ENCODE measurements around the gene RASGRP1. TPM values are rescaled to one million over a fixed set of nuclear protein-coding genes. Genes with fewer than 3 reads are reported as not detected.

RASGRP1 gene
- total RNA-seq, 1 experiment from 2014 or later, result 15.1 TPM

GRCh38 chr15:38522922-38523321 is 41.7 kb downstream of the RASGRP1 start:
- Mint-ChIP-seq H3K27me3 (ENCODE audit: unreplicated experiment) (no peaks in the 10 kb centered on the region), H3K4me3 (ENCODE audit: low read depth, unreplicated experiment) (no peak overlapping the region), H3K9me3 (ENCODE audit: low read depth, unreplicated experiment) (no peaks in the 10 kb centered on the region), H3K36me3 (ENCODE audit: insufficient read depth, unreplicated experiment) (no peaks in the 10 kb centered on the region), H3K4me1 (ENCODE audit: low read depth, unreplicated experiment) (no peaks in the 10 kb centered on the region), H3K27ac (ENCODE audit: unreplicated experiment) (no peak overlapping the region)
- CTCF ChIA-PET, result interaction anchor here (1.7 kb wide), 1 partner anchor 125 kb away, joined by 4 read pairs; no protein-coding TSS in a partner anchor
- TF ChIP-seq, protein P1, sequence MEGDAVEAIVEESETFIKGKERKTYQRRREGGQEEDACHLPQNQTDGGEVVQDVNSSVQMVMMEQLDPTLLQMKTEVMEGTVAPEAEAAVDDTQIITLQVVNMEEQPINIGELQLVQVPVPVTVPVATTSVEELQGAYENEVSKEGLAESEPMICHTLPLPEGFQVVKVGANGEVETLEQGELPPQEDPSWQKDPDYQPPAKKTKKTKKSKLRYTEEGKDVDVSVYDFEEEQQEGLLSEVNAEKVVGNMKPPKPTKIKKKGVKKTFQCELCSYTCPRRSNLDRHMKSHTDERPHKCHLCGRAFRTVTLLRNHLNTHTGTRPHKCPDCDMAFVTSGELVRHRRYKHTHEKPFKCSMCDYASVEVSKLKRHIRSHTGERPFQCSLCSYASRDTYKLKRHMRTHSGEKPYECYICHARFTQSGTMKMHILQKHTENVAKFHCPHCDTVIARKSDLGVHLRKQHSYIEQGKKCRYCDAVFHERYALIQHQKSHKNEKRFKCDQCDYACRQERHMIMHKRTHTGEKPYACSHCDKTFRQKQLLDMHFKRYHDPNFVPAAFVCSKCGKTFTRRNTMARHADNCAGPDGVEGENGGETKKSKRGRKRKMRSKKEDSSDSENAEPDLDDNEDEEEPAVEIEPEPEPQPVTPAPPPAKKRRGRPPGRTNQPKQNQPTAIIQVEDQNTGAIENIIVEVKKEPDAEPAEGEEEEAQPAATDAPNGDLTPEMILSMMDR (IDR thresholded peaks at IDR 0.05; ENCODE audit: unreplicated experiment), result no peak
- DNase-seq, result no peak
- BruUV-seq (replicated peaks), result no TSS peak
- intact Hi-C loops (cut with micrococcal nuclease; ENCODE audit: unreplicated experiment), result no loop called here

DNA sequence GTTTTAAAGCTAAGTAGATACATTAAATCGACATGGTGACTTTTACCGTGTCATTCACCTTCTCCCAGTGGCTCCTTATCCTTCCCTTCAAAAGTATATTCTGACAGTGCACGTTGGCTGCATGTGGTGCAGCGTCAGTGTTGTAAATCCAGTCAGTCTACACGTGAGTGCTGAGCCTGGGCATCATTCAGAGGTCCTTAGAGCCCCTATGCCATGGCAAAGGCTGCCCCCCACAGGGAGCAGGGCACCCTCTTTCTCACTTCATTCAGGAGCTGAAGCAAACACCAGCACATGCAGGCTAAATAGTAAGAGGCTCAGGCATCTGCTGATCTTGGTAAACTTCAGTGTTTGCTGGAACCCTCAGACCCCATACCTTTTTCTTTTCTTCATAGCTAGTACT is 43.3 kb downstream of the RASGRP1 start:
- TF ChIP-seq, protein P1 (IDR thresholded peaks at IDR 0.05; ENCODE audit: unreplicated experiment), result no peak
- Mint-ChIP-seq H3K27ac (ENCODE audit: unreplicated experiment) (no peak overlapping the region), H3K36me3 (ENCODE audit: insufficient read depth, unreplicated experiment) (no peaks in the 10 kb centered on the region), H3K27me3 (ENCODE audit: unreplicated experiment) (no peaks in the 10 kb centered on the region), H3K9me3 (ENCODE audit: low read depth, unreplicated experiment) (no peaks in the 10 kb centered on the region), H3K4me1 (ENCODE audit: low read depth, unreplicated experiment) (no peaks in the 10 kb centered on the region), H3K4me3 (ENCODE audit: low read depth, unreplicated experiment) (no peak overlapping the region)
- CTCF ChIA-PET, result no interaction called here
- BruUV-seq (replicated peaks), result no TSS peak
- intact Hi-C loops (cut with micrococcal nuclease; ENCODE audit: unreplicated experiment), result no loop called here
- DNase-seq, result no peak

- CTCF ChIA-PET, result no interaction called here
- BruUV-seq (replicated peaks), result no TSS peak
- intact Hi-C loops (cut with micrococcal nuclease; ENCODE audit: unreplicated experiment), result no loop called here
- H3K27me3 Mint-ChIP-seq (ENCODE audit: unreplicated experiment), result no peaks in the 10 kb centered on the region
- H3K9me3 Mint-ChIP-seq (ENCODE audit: low read depth, unreplicated experiment), result no peaks in the 10 kb centered on the region
- DNase-seq, result no peak
- no peak overlapping the region for H3K4me3 Mint-ChIP-seq (ENCODE audit: low read depth, unreplicated experiment)
- TF ChIP-seq, protein P1 (IDR thresholded peaks at IDR 0.05; ENCODE audit: unreplicated experiment), result no peak
- no peaks in the 10 kb centered on the region for H3K4me1 Mint-ChIP-seq (ENCODE audit: low read depth, unreplicated experiment)
- no peaks in the 10 kb centered on the region for H3K36me3 Mint-ChIP-seq (ENCODE audit: insufficient read depth, unreplicated experiment)
- no peak overlapping the region for H3K27ac Mint-ChIP-seq (ENCODE audit: unreplicated experiment)
Measured at GRCh38 chr15:38520035-38520434, 44.6 kb downstream of the RASGRP1 start.

GRCh38 chr15:38518084-38518483 is 46.5 kb downstream of the RASGRP1 start:
- Mint-ChIP-seq H3K27me3 (ENCODE audit: unreplicated experiment) (no peaks in the 10 kb centered on the region), H3K36me3 (ENCODE audit: insufficient read depth, unreplicated experiment) (no peaks in the 10 kb centered on the region), H3K9me3 (ENCODE audit: low read depth, unreplicated experiment) (no peaks in the 10 kb centered on the region), H3K4me1 (ENCODE audit: low read depth, unreplicated experiment) (no peaks in the 10 kb centered on the region), H3K27ac (ENCODE audit: unreplicated experiment) (no peak overlapping the region), H3K4me3 (ENCODE audit: low read depth, unreplicated experiment) (no peak overlapping the region)
- no TSS peak for BruUV-seq (replicated peaks)
- TF ChIP-seq, protein P1 (IDR thresholded peaks at IDR 0.05; ENCODE audit: unreplicated experiment), result no peak
- CTCF ChIA-PET, result no interaction called here
- no peak for DNase-seq
- intact Hi-C loops (cut with micrococcal nuclease; ENCODE audit: unreplicated experiment), result no loop called here

Measured in Calu3 (cell line).